A673 (cell line): ENCODE results near the gene AVPR2. TPM values are rescaled to one million over a fixed set of nuclear protein-coding genes. Genes with fewer than 3 reads are reported as not detected.

ENCODE experiments used
- BruUV-seq: library from RNA; stranded (reverse); fragments of 400-500 nt; replicated peaks from 2 replicates; lab custom pipeline; 2021; lab: Mats Ljungman, UMichigan
- CTCF ChIA-PET: fragments of 300-600 bp; sonication (Branson Sonifier 250); formaldehyde crosslinking; loops from one replicate; lab custom pipeline; 2022; ENCODE audit warnings: antibody characterized with exemption; lab: Charles Lee
- POLR2A ChIA-PET: fragments of 300-600 bp; sonication (Branson Sonifier 250); formaldehyde crosslinking; loops from one replicate; lab custom pipeline; 2022; ENCODE audit warnings: antibody characterized with exemption; ENCODE audit not compliant: low non-redundant PET; lab: Charles Lee
- DNase-seq: peaks from one replicate; pipeline ENCODE4 v3.0.0-alpha.2; 2015; ENCODE audit warnings: low spot score
- H3K27ac ChIP-seq: fragments of 200-600 bp; sonication (generic); 2 replicates; pipeline ENCODE4 v1.5.1; 2016; ENCODE audit warnings: mixed run types, low read depth, mild to moderate bottlenecking, mixed read lengths, antibody characterized with exemption, low read length; ENCODE audit not compliant: poor library complexity, severe bottlenecking
- H3K27me3 ChIP-seq: fragments of 200-600 bp; sonication (generic); replicated peaks from 2 replicates; pipeline ENCODE4 v1.6.1; 2017; ENCODE audit warnings: mixed run types, low read depth, mild to moderate bottlenecking, mixed read lengths, antibody characterized with exemption, low read length; ENCODE audit not compliant: insufficient read depth, poor library complexity
- H3K36me3 ChIP-seq: fragments of 200-600 bp; sonication (generic); 2 replicates; pipeline ENCODE4 v1.6.1; 2016; ENCODE audit warnings: mixed run types, mild to moderate bottlenecking, mixed read lengths, antibody characterized with exemption, low read length; ENCODE audit not compliant: insufficient read depth, poor library complexity, severe bottlenecking
- H3K4me1 ChIP-seq: fragments of 200-600 bp; sonication (generic); 2 replicates; pipeline ENCODE4 v1.6.1; 2017; ENCODE audit warnings: mixed run types, mild to moderate bottlenecking, mixed read lengths, antibody characterized with exemption, low read length; ENCODE audit not compliant: insufficient read depth, poor library complexity, severe bottlenecking
- H3K4me3 ChIP-seq: fragments of 200-600 bp; sonication (generic); 2 replicates; pipeline ENCODE4 v1.5.1; 2016; ENCODE audit warnings: low read depth, mixed run types, mild to moderate bottlenecking, mixed read lengths, low read length; ENCODE audit not compliant: poor library complexity, severe bottlenecking
- H3K9me3 ChIP-seq: fragments of 200-600 bp; sonication (generic); 2 replicates; pipeline ENCODE4 v1.6.1; 2016; ENCODE audit warnings: mixed run types, low read depth, mild to moderate bottlenecking, mixed read lengths, antibody characterized with exemption, low read length; ENCODE audit not compliant: poor library complexity, severe bottlenecking
- CTCF ChIP-seq: fragments of 300-800, 200-600 bp; sonication (generic); conservative IDR thresholded peaks from 2 replicates; pipeline ENCODE4 v1.5.1; 2017; ENCODE audit warnings: low read depth, mild to moderate bottlenecking, antibody characterized with exemption, low read length, moderate library complexity, mixed read lengths
- EZH2 ChIP-seq: fragments of 200-600 bp; sonication (generic); IDR thresholded peaks from 2 replicates; pipeline ENCODE4 v1.6.1; 2017; ENCODE audit warnings: borderline replicate concordance, low read depth, mild to moderate bottlenecking, mixed read lengths, antibody characterized with exemption, low read length; ENCODE audit not compliant: poor library complexity, severe bottlenecking
- intact Hi-C: fragments of 100-400 bp; cut with micrococcal nuclease; formaldehyde crosslinking; loops from one replicate; pipeline ENCODE4 v1.10.0; 2022; ENCODE audit not compliant: unreplicated experiment
- total RNA-seq: library from RNA; stranded (reverse); gene quantifications from 2 replicates; pipeline ENCODE4 v1.2.3, GENCODE V29; 2021

The AVPR2 gene
- total RNA-seq, 1 experiment from 2014 or later = not detected

DNA sequence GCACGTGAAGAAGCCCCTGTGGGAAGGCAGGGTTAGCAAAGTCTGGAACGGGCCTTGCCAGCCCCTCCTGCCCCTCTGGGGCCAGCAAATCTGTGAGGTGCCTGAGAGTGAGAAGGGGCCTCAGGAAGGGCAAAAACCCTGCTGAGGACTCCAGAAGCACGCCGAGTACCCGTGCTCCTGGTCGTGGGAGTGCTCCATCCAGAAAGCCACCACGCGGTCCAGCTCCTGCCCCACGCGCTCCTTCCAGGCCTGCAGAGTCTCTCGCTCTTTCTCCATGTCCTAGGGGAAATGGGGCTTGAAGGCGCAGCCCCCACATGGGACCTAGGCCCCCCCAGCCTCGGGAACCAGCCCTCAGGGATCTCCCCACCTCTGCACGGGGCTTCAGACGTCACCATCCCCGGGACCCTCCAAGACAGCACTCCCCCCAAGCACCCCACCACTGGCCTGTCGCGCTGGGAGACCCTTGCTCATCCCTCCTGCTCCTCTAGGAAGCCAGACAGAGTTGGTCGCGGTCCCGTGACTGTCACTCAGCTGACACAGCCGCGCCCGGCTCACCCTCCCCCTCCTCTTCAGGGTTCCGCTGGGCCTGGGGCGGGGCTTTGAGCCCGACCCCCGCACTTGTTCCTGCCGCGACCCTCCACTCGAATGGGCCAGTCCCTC is 39.8 kb downstream of the AVPR2 start, which contains the start of gene RENBP:
TSS of gene RENBP (minus strand) at position 504 of the 660 bp plus-strand sequence. CDS start at position 471, 33 bp downstream.
- TF ChIP-seq EZH2 (no peak), CTCF (no peak)
- ChIA-PET CTCF (no interaction called here), POLR2A (no interaction called here)
- H3K4me3 ChIP-seq = peak within 1 kb of the TSS; percentile 30
- peaks cover 4% of the 10 kb centered on the region for H3K36me3 ChIP-seq
- DNase-seq = peak; percentile 52
- no peak within 1 kb of the TSS for H3K27ac ChIP-seq
- no TSS peak for BruUV-seq
- intact Hi-C loops = loop anchor here (10.0 kb wide), 1 partner anchor 591 kb away; no protein-coding TSS in a partner anchor
- no peaks in the 10 kb centered on the region for H3K27me3 ChIP-seq
- no peaks in the 10 kb centered on the region for H3K9me3 ChIP-seq
- H3K4me1 ChIP-seq = no peaks in the 10 kb centered on the region

DNA sequence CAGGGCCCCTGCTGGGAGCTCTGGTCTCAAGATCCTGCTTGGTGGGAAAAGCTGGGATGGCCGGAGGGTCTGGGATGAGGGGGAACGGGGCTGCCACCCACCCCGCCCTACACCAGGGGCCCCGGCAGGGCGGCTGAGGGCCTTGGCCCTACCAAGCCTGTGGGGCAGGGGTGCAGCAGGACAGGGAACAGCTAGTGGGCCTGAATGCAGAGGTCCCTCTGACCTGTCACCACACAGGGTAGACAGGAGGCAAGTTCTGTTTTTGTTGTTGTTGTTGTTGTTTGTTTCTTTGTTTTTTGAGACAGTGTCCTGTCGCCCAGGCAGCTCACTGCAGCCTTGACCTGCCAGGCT is 40.3 kb downstream of the AVPR2 start:
- H3K36me3 ChIP-seq = peaks cover 6% of the 10 kb centered on the region
- no peaks in the 10 kb centered on the region for H3K4me1 ChIP-seq
- BruUV-seq = no TSS peak
- TF ChIP-seq EZH2 (no peak), CTCF (no peak)
- no peaks in the 10 kb centered on the region for H3K27me3 ChIP-seq
- intact Hi-C loops = loop anchor here (5.0 to 10.0 kb wide), 2 partner anchors 590 to 982 kb away; no protein-coding TSS in a partner anchor
- no peak overlapping the region for H3K4me3 ChIP-seq
- no peaks in the 10 kb centered on the region for H3K9me3 ChIP-seq
- POLR2A ChIA-PET = no interaction called here
- DNase-seq = no peak
- CTCF ChIA-PET = interaction anchor here (0.6 kb wide), 3 partner anchors 20 to 881 kb away, joined by 7 to 8 read pairs (median 7); no protein-coding TSS in a partner anchor
- no peak overlapping the region for H3K27ac ChIP-seq

GRCh38 chrX:153945956-153946943 is 41.8 kb downstream of the AVPR2 start:
- Histone ChIP-seq H3K9me3 (no peaks in the 10 kb centered on the region), H3K36me3 (peaks cover 21% of the 10 kb centered on the region), H3K4me3 (no peak overlapping the region), H3K27me3 (no peaks in the 10 kb centered on the region), H3K4me1 (no peaks in the 10 kb centered on the region), H3K27ac (no peak overlapping the region)
- no peak for DNase-seq
- intact Hi-C loops = loop anchor here (5.0 to 10.0 kb wide), 2 partner anchors 589 to 984 kb away; no protein-coding TSS in a partner anchor
- TF ChIP-seq CTCF (no peak), EZH2 (no peak)
- no TSS peak for BruUV-seq
- POLR2A ChIA-PET = no interaction called here
- CTCF ChIA-PET = interaction anchor here (0.9 to 1.4 kb wide), 3 partner anchors 18 to 259 kb away, joined by 3 to 8 read pairs (median 3); partner anchors contain the start of gene SLC6A8
